ENCODE data around the gene TMEM181.
"Not testable (repeated sequence)": the region's sequence is repeated elsewhere in the genome, so short reads cannot be mapped to it uniquely, and the experiment has no call there.

GRCh38 chr6:158672119-158672518 is 112.2 kb downstream of the TMEM181 start:
- not testable (repeated sequence) for TF ChIP-seq CTCF (IDR thresholded peaks at IDR 0.05; ENCODE audit: low read depth, low read length); EZH2phosphoT487 (IDR thresholded peaks at IDR 0.05; ENCODE audit: low read depth)

Data from OCI-LY3 (cell line).